Osteoblast (primary cell): Measurements from ENCODE around the gene C1QTNF2. TPM values are rescaled to one million over a fixed set of nuclear protein-coding genes. Genes with fewer than 3 reads are reported as not detected.

ENCODE experiments used
- DNase-seq: peaks from one replicate; pipeline ENCODE4 v3.0.0; 2011; ENCODE audit warnings: low spot score, mixed read lengths; ENCODE audit not compliant: insufficient read length; ENCODE audit errors: missing footprints
- H2AFZ ChIP-seq: 2 replicates; pipeline ENCODE4 v1.6.0; 2011; ENCODE audit warnings: mild to moderate bottlenecking, low read length
- H3K27ac ChIP-seq: 2 replicates; pipeline ENCODE4 v1.5.1; 2011; ENCODE audit warnings: mild to moderate bottlenecking, low read depth, low read length, moderate library complexity
- H3K27me3 ChIP-seq: 2 replicates; pipeline ENCODE4 v1.6.0; 2012; ENCODE audit warnings: mild to moderate bottlenecking, control low read depth, inconsistent platforms, low read length, moderate library complexity; ENCODE audit not compliant: insufficient read depth
- H3K36me3 ChIP-seq: 2 replicates; pipeline ENCODE4 v1.5.1; 2011; ENCODE audit warnings: mild to moderate bottlenecking, low read length, control low read depth, moderate library complexity; ENCODE audit not compliant: insufficient read depth
- H3K4me1 ChIP-seq: 2 replicates; pipeline ENCODE4 v1.5.1; 2011; ENCODE audit warnings: mild to moderate bottlenecking, low read length, control low read depth, moderate library complexity; ENCODE audit not compliant: insufficient read depth
- H3K4me2 ChIP-seq: 2 replicates; pipeline ENCODE4 v1.6.0; 2011; ENCODE audit warnings: mild to moderate bottlenecking, low read length; ENCODE audit not compliant: insufficient read depth
- H3K4me3 ChIP-seq: fragments of 200-600 bp; sonication (generic); 3 replicates; pipeline ENCODE4 v1.5.1; 2012; ENCODE audit warnings: mild to moderate bottlenecking, low read length, inconsistent platforms; ENCODE audit not compliant: insufficient read depth
- H3K79me2 ChIP-seq: 2 replicates; pipeline ENCODE4 v1.6.0; 2012; ENCODE audit warnings: mild to moderate bottlenecking, low read length, control low read depth, inconsistent platforms; ENCODE audit not compliant: insufficient read depth
- H3K9me3 ChIP-seq: 2 replicates; pipeline ENCODE4 v1.5.1; 2011; ENCODE audit warnings: low read depth, low read length, control low read depth
- H4K20me1 ChIP-seq: 2 replicates; pipeline ENCODE4 v1.6.0; 2012; ENCODE audit warnings: mild to moderate bottlenecking, low read length, control low read depth; ENCODE audit not compliant: insufficient read depth
- total RNA-seq: library from RNA; depleted of rRNA; stranded (reverse); fragments of >200 nt; gene quantifications from 2 replicates; pipeline ENCODE4 v1.2.3, GENCODE V29; 2012
- TF ChIP-seq, protein P1 (sequence below): IDR thresholded peaks from 2 replicates; pipeline ENCODE4 v1.5.1; 2011; ENCODE audit warnings: mild to moderate bottlenecking, low read depth, low read length, moderate library complexity; ENCODE audit errors: extremely low read depth

The C1QTNF2 gene
- total RNA-seq, 1 donor: under 0.01 TPM

DNA sequence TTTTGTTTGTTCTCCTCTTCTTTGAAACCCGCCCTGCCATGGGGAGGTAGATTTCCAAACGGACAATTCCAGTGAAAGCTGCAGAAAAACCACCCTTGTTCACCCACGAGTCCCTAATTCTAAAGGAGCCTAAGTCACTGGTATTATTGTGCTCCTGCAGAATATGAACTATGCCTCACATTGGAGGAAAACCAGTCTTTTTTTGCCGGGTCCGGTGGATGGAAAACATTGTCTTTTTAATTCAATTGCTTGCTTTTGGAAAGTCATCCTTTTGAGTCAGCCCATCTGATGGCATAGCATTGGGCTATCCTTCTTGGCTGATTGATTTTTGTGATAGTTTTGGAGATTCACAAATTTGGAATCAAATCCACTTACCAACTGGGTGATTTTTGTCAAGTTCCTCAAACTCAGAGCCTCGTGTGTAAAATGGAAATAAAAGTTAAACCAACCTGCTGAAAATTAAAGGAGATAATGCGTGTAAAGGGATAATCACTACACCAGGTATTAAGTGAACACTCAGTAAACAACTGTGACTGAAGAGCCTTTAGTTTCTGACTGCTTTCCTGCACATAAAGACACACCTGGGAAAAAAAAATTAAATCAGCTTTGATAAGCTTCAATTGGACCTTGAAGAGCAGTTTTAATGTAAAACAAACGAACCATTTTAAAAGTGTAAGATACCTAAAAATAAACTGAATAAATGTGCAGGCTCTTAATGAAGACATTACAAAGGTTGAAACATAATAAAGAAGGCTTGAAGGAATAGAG lies 57.3 kb downstream of the C1QTNF2 start:
- Histone ChIP-seq H3K4me2 (peak overlapping the region; percentile 80), H3K4me3 (peak overlapping the region; percentile 69), H3K79me2 (no peaks in the 10 kb centered on the region), H2AFZ (no peak overlapping the region), H3K4me1 (peaks cover 3% of the 10 kb centered on the region), H4K20me1 (no peaks in the 10 kb centered on the region), H3K27me3 (peaks cover 46% of the 10 kb centered on the region), H3K9me3 (no peaks in the 10 kb centered on the region), H3K36me3 (no peaks in the 10 kb centered on the region), H3K27ac (no peak overlapping the region)
- no peak for DNase-seq
- TF ChIP-seq, protein P1, sequence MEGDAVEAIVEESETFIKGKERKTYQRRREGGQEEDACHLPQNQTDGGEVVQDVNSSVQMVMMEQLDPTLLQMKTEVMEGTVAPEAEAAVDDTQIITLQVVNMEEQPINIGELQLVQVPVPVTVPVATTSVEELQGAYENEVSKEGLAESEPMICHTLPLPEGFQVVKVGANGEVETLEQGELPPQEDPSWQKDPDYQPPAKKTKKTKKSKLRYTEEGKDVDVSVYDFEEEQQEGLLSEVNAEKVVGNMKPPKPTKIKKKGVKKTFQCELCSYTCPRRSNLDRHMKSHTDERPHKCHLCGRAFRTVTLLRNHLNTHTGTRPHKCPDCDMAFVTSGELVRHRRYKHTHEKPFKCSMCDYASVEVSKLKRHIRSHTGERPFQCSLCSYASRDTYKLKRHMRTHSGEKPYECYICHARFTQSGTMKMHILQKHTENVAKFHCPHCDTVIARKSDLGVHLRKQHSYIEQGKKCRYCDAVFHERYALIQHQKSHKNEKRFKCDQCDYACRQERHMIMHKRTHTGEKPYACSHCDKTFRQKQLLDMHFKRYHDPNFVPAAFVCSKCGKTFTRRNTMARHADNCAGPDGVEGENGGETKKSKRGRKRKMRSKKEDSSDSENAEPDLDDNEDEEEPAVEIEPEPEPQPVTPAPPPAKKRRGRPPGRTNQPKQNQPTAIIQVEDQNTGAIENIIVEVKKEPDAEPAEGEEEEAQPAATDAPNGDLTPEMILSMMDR: no peak

DNA sequence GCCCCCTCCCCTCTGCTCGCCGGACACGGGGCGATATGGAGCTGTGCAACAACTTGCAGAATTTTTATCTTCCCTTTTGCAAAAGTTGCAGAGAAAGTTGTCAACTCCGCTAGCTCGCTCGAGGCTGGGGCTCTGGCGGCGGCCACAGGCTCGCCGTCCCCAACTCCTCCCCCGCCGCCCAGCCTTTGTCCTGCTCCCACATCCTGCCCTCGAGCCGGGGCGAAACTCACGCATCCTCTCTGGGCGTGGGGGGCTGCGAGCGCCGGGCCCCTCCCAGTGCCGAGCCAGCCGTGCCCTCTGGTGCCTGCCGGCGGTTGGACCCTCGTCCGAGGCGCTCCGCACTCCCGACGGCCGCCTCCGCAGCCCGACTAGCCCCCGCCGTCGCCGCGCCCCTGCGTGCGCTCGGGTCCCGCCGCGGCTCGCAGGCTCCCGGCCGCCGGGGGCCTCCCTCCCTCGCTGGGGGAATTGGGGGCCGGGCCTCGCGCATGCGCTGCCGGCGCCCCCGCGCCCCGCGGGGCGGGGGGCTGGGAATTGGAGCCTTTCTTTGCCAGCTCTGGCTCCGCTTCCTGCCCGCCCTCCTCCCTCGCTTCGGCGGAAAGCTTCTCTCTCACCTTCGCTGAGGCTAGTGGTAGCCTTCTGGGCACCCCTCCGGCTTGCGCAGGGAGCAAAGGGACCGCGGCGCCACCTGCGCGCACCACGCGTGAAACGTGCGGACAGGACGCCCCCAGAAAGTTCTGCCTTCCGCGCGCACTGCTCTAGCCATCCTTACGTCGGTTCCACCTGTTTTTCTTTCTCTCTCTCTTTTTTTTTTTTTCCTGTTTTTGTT lies 58.1 kb downstream of the C1QTNF2 start, which contains the start of gene CCNJL:
CCNJL (minus strand) TSS at position 431 of the 826 bp plus-strand sequence. CDS start 641 bp downstream, outside the sequence.
- Histone ChIP-seq H3K9me3 (no peaks in the 10 kb centered on the region), H3K4me1 (peaks cover 3% of the 10 kb centered on the region), H3K4me3 (peak within 1 kb of the TSS; percentile 69), H3K27ac (no peak within 1 kb of the TSS), H3K79me2 (no peaks in the 10 kb centered on the region), H2AFZ (peak within 1 kb of the TSS; percentile 68), H3K36me3 (no peaks in the 10 kb centered on the region), H4K20me1 (no peaks in the 10 kb centered on the region), H3K4me2 (peak within 1 kb of the TSS; percentile 80), H3K27me3 (peaks cover 46% of the 10 kb centered on the region)
- DNase-seq: peak; percentile 91
- TF ChIP-seq, protein P1: no peak

DNA sequence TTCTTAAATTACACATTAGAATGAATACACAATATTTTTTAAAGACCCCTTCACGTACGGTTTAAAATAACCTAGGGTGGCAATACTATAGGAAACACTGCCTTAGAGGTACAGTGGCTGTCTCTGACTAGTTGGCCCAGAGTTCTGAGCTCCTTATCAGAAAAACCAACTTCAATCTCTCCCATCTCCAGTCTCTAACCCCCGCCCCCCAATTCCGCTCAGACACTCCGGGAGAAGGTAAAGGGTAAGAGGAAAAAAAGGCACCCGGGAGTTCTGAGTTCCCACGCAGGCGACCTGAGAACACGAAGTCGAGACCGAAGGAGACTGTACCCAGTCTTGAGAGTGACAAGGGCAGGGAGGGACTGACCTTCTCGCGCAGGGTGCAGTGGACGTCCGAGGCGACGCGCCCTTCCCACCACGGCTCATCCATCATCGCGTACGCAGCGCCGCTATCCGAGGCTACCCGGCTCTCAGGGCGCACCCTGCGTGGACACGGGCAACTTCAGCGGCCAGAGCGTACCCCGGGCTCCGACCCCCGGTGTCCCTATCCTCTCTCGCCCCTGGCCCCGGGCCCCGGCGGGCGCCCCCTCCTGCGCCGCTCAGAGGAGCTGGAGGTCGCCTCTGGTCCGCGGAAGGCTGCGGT lies 58.8 kb downstream of the C1QTNF2 start:
- Histone ChIP-seq H3K4me2 (peak overlapping the region; percentile 80), H4K20me1 (no peaks in the 10 kb centered on the region), H2AFZ (peak overlapping the region; percentile 62), H3K4me1 (peaks cover 3% of the 10 kb centered on the region), H3K4me3 (peak overlapping the region; percentile 69), H3K9me3 (no peaks in the 10 kb centered on the region), H3K27me3 (peaks cover 46% of the 10 kb centered on the region), H3K27ac (no peak overlapping the region), H3K79me2 (no peaks in the 10 kb centered on the region), H3K36me3 (no peaks in the 10 kb centered on the region)
- peak; percentile 83 for DNase-seq
- TF ChIP-seq, protein P1: no peak
